Vagina (tissue), 2 donors: ENCODE measurements around the gene HUNK.

Experiments used
- CTCF ChIP-seq, 3 experiments: fragments of 450-650 bp in 2 of 3; fragments of 200-600 bp in 1 of 3; sonication (generic) in 1 of 3; IDR thresholded peaks; one replicate each; pipeline ENCODE4 v1.5.1; 2017 to 2019; ENCODE audit warnings: antibody characterized with exemption in 3 of 3, mild to moderate bottlenecking in 2 of 3, moderate library complexity in 2 of 3
- POLR2A ChIP-seq, 2 donors: fragments of 450-650 bp; IDR thresholded peaks; one replicate each; pipeline ENCODE4 v1.6.1; 2017; ENCODE audit warnings: antibody characterized with exemption in 2 of 2, mild to moderate bottlenecking in 2 of 2, moderate library complexity in 2 of 2
- POLR2AphosphoS5 ChIP-seq, 2 donors: sonication (generic); formaldehyde crosslinking; IDR thresholded peaks; one replicate each; pipeline ENCODE4 v1.9.0; 2017; ENCODE audit warnings: antibody characterized with exemption in 2 of 2, mild to moderate bottlenecking in 2 of 2, low read depth in 1 of 2; ENCODE audit not compliant: insufficient read depth in 1 of 2

- TF ChIP-seq POLR2A (IDR thresholded peaks at IDR 0.05) (no peak), CTCF (IDR thresholded peaks at IDR 0.05) (no peak), POLR2AphosphoS5 (IDR thresholded peaks at IDR 0.05; ENCODE audit: insufficient read depth in 1 of 2, low read depth in 1 of 2) (no peak)
These were observed 130.6 kb downstream of the HUNK start for GRCh38 chr21:32003411-32003810.
